GM15510 (cell line): ENCODE measurements around the gene PHLDA2.

Source experiments
- POLR2A ChIP-seq: IDR thresholded peaks from 3 replicates; pipeline ENCODE4 v1.6.1; 2011; ENCODE audit warnings: borderline replicate concordance; ENCODE audit not compliant: insufficient read length; ENCODE audit errors: extremely low read depth

Gene PHLDA2

DNA sequence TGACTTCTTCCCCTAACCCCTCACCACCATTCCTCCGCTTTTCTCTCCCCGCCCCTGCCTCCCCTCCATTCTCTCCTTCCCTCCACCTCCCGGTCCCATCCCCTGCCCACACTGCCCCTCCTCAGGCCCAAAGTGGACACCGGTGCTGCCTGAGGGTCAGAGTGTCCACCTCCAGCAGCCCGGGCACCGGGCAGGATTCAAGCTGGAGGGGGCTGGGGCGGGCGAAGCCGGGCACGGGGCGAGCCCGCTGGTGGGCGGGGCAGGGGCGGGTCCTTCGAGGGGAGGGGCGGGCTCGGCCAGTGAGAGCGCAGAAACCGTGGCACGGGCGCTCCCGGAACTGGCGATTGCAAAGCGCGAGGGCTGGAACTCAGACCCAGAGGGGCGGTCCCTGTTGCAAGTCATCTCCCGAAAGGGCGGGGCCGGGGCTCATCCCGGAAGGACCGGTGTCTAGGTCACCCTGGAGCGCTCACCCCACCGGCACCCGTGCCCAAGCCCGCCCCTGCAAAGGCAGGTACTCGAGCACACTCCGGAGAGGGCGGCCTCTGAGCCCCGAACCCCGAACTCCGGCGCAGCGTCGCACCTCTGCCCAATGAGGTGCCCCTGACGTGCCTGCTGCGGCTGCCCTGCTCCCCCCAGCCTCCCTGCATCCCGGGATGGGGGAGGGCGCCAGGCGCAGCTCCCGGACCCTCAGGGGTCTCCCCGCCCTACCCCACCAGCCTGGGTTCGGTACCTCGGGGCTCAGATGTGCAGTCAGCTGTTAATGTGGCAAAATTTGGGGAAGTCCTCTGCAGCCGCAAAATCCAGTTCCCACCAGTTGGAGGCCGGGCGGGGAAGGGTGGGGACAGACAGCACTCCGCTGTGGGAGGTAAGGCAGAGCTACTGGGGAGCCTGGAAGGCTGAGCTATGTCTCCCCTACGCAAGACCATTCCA lies 27.1 kb downstream of the PHLDA2 start:
- TF ChIP-seq POLR2A: peak; percentile 73

DNA sequence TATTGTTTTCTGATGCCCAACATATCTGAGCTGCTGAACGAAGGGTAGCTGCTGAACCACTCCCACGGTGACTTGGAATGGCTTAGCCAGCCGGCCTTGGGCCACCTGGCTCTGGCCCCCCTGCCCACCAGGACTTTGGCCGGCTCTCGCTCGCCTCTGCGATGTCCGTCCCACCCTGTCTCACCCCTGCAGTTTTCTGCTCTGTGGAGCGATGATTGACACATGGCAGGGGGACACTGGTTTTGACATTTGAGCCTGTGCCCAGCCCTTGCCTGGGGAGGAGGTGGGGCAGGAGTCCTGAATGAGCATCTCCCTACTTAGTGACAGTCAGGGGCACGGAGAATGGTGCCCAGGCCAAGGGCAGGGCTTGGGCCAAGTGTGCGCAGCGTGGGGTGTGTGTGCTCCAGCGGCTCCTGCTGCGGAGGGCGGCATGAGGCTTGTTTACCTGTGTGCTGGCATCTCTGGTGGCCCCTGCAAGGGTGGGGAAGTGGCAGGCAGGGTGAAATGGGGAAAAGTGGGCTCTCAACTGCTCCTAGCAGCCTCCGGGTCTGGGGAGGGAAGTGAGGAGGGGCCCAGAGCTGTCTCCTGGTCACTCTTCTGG lies 27.9 kb downstream of the PHLDA2 start:
- no peak for TF ChIP-seq POLR2A

DNA sequence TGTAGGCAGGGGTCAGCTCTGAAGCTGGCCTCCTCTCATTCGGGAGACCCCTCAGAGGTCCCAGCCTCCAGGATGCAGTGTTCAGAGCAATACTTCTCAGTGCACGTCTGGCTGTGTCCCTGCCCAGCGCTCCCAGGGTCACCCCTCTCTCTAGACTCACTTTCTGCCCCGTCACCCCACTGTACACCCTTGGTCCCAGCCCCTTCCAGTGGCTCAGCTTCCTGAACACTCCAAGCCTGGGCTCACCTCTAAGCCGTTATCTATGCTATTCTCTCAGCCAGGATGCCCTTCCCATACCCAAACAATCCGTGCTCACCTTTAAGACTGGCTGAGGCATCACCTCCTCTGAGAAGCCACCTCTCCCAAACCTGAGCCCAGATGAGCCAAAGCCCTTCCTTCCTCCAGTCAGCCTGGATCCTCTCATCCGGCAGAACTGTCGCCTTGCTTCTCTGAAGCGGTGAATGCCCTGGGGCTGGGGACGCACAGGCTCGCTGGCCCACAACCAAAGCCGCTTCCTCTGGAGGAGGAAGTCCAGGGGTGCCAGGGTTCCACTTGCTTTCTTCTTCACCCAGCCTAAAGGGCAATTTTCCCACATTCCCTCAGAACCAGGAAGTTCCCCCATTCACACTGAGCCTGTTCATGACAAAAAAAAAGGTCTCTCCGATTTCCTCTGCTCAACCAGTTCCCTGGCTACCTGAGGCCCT lies 30.0 kb downstream of the PHLDA2 start:
- no peak for TF ChIP-seq POLR2A

DNA sequence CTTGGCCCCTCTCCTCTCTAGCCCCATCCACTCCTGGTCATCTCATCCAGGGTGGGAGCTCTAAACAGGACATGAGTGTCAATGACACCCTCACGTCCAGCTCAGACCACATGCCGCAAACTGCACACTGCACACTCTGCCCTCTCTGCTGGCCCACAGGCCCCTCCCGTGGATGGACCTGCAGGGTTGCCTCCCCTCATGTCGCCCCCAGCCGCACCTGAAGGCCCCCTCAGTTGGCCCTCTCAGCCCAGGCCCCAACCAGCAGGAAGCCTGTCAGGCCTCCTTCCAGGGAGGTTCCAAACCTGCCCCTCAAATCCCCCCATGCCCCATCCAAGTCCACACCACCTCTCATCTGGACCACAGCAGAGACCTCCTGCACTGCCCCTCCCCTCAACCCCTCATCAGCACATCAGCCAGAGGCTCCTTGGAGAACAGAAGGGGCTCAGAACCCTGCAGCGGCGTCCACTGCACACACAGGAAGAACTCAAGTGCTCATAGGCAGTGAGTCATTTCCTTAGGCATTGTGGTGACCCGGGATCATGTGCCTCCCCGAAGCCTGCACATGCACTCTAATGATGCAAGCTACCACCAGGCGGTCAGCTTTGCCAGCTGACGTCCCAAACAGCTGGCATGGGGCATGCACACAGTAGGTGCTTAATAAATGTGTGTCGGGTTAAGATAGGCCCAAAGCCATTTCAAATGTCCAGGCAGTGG lies 30.7 kb downstream of the PHLDA2 start:
- no peak for TF ChIP-seq POLR2A

DNA sequence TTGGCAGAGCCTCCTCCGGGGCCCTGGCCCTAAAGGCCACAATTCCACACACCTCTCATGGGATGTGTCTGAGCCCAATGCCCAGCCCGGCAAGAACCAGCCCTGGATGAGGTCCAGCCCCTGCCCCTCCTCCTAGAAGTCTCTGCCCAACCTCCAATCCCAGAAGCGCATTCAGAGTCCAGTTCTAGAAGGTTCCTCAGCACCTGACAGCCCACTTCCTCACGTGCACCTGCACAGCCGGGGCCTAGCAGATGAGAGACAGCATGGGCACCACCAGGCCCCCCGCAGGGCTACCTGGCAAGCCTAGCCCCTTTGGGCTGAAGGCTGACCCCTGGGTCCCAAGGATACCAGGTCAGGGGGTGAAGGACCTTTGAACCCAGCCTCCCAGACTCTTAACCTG lies 32.2 kb downstream of the PHLDA2 start:
- no peak for TF ChIP-seq POLR2A

DNA sequence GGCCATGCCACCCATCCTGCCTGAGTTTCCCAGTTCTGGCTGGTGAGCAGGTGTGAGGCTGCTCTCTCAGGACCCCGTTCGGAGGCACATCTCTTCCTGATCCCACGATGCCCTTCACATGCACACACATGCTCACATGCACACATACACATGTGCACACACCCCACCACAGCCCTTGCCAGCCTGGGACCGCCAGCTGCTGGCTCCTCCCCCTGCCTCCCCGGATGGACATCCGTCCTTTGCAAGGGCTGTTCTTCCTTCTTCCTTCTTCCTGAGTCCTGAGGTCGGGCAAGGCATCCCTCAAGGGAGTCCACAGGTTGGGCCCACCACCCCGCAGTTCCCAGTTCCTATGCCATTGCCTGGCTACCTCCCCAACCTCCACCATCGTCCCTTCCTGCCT lies 33.2 kb downstream of the PHLDA2 start:
- TF ChIP-seq POLR2A: no peak

DNA sequence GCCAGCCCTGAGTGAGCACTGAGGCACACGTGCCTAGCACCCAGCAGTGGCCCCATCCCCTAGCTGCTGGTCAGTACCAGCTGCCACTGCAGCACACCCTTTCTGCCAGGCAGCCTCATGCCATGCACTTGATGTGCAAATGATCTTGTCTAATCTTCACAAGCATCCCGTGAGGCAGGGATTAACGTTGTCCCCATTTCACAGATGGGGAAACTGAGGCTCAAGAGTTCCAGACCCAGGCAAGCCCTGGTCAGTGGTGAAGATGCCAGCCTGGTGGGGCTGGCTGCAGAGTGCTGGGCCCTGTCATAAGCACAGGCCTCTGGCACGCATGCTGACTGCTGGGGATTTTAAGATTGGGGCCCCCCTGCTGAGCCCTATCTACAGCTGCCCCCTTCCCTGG lies 35.3 kb downstream of the PHLDA2 start:
- no peak for TF ChIP-seq POLR2A

DNA sequence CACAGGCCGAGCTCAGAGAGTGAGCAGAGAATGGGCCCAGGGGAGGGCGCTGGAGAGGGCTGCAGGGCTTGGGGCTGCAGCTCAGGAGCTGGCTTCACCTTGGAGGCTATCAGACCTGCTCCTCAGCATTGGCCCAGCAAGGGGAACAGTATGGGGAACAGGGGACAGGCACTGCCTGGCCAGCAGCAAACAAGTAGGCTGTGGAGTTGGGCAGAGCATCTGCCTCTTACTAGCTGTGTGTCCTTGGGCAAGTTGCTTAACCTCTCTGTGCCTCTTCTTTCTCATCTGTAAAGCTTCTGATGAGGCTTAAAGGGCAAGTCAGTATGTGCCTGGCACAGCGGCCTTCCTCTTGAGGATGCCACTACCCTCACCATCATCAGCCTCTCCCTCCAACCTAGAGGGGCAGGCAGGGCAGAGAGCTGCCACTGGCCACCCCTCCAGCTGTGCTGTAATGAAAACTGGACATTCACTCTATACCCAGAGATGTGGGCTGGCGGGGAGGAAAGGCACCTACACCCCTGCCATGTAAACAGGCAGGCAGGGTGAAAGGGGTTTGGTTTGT lies 36.2 kb downstream of the PHLDA2 start:
- no peak for TF ChIP-seq POLR2A

DNA sequence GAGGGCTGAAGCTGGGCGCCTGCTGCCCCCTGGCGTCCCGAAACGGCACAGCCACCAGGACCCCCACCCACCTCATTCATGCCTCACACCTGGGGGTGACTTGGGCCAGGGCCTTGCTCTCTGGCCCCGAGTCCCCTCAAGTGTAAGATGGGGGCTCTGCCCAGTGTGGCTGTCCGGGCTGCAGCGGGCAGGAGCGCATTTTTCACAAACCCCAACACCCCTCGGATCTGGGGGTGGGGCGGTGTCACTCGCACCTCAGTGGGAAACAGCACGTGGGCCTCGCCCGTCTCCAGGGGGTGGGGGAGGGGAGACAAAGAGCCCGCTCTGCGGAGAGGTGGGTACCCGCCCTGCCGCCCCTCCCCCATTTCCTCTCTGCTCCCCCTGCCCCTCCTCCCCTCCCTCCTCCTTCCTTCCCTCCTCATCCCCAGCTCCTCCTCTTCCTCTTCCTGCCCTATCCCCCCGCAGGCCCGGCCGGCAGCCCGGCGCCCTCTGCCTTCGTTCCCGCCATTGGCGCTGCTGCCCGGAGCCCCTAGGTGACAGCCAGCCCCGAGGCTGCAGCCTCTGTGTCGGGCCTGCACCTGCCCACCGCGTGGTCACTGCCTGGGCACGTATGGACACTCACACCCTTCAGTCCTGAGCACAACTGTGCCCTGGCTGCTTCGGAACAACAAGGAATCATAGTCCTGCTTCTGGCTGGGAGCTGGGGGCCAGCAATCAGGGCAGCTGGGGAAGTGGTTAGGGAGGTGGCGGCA lies 36.8 kb downstream of the PHLDA2 start:
- no peak for TF ChIP-seq POLR2A

DNA sequence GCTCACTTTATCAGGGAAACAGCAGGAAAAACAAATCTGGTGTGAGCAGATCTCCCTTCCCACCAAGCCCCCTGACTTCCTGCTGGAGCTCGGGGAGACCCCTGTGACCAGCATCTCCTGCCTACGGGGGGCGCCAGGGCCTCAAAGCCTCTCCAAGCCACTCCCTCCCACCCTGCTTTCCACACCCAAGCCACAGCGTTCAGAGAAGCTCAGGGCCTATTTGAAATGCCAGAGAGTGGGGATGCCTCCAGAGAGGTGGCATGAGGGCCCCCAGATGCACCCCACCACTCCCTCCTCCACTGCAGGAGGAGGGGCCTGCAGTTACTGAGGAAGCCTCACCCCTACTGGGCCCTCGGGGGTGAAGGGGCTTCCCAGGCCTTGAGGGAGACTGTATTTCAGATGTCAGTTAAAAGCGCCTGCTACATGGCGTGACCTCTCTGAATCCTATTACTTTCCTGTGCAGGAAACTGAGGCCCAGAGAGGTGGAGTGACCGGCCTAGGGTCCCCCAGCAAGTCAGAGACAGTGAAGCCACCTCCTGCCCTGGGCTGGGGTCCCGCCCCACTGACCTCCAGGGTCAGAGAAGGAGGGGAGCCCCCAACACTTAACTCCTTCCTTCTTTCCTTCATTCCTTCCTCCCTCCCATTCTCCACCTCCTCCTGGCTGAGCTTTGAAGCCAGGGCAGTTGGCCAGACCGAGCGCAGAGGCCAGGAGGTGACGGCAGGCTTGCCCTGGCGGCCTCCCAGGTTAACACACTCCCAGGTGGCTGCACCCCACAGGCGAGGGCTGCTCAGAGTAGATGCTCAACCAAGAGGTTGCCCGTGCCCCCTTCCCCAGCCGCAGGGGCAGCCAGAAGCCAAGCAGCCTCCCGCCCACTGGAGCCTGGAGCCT lies 37.6 kb downstream of the PHLDA2 start:
- TF ChIP-seq POLR2A: no peak

DNA sequence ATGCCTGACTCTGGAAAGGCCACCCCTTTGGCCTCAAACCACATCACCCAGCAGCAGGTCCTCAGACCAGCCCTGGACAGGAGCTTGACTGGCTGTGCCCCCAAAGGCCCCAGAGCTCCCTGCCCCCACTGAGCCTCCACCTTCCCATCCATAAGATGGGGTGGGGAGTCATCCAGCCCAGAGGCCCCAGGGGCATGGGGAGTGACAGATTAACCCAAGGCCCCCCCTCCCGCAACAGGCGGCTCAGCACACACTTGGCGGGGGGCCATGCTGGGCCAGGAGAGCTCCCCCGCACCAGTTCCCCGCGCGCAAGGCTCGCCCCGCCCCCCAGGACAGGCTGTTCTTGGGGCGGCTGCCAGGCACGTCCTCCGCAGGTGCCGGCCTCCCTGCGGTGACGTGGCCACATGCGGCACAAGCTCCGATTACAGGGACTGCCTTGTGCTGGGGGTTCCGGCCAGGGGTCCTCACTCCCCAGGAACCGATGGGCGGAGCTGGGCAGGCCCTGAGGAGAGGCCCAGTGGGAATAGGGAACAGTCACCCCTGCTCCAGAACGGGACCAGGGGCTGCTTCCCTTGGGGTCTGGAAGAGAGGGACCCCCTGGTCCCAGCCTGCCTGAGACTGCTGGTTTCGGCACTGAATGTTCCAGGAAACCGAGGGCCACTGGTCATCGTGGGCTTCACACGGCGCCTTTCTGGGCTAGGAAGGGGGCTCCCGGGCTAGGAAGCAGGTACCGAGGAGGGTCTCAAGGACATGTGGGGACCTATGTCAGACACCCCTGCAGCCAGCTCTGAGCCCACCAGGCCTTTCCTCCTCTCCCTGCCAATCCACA lies 38.5 kb downstream of the PHLDA2 start:
- TF ChIP-seq POLR2A: no peak

DNA sequence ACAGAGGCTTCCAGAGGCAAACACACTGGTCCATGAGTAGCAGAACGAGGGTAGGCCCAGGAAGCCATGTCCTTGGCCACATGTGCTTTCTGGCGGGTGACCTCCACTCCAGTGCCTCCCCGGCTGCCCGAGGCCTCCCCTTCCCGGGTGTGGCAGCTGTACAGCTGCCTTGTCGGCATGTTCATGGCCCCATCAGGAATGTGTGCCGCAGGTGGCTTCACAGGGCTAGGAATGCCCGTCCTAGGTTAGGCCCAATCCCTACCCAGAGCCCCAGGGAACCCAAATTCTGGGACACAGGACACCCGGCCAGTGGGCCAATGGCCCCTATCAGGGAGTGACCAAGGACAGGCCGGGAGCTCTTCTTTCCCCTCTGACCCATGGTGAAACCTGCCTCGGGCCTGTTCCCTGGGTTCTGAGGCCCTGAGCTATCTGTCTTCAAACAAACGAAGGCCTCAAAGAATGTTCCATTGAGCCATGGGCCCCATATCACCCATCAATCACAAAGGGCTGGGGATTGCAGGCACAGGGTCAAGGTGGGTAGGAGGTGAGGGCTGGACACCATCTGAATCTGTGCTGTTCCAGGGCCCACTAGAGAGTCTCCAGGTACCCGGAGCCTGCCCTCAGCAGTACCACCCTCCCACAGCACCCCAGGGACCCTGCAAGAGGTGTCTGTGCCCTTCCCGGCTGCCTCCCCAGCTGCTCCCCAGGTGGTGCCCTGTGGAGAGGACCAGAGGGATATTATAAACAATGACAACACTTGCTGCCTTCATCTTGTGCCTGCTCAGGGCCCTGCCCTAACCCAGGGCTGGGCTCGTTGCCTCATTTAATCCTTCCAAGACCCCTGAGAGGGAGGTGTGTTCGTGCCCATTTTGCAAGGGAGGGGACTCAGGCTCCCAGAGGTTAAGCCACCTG lies 39.6 kb downstream of the PHLDA2 start:
- TF ChIP-seq POLR2A: no peak
